IPS-NIHi11 (cell line): ENCODE data around the gene CNTNAP5.

Source experiments
- DNase-seq: peaks from one replicate; pipeline ENCODE4 v3.0.0; 2012; ENCODE audit warnings: mixed read lengths, low spot score

Gene CNTNAP5

GRCh38 chr2:124063596-124063995, 38.5 kb downstream of the CNTNAP5 start:
- DNase-seq: no peak

DNA sequence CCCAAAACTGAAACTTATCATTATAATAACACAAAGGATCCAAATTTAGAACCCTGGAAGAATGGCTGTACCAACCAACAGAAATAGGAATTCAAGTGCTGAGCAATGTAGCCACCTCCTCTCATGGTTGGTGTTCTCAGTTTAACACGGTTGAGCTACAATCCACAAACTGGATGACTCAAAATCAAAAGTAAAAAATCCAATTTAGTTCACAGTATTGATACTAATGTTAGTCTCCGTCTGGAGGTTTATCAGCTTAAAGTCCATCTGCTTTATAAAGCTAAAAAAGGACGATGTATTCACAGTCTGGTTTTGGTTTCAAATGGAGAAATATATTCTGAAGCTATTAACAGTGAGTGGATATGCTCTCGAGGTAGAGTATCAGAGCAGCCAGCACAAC, 40.5 kb downstream of the CNTNAP5 start:
- no peak for DNase-seq

- no peak for DNase-seq
Observed at GRCh38 chr2:124066776-124067175, 41.7 kb downstream of the CNTNAP5 start.

DNA sequence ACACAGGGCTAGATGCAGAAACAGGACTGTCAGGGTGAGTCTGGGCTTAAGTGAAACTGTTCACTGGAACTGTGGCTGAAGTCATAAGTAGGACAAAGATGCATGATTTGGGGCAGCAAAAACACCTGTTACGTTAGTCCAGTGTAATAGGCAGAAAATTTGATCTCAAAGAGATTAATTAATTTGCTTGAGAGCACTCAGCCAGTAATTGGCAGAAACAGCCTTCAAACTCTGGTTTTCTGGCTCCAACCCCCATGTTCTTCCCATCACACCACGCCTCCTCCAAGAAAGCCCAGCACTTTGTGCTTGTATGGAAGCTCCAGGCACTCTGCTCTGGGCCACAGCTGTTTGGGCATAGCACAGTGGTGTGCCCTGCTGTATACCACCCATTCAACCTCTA, 54.0 kb downstream of the CNTNAP5 start:
- DNase-seq: no peak

GRCh38 chr2:124080281-124081153, 55.4 kb downstream of the CNTNAP5 start:
- DNase-seq: no peak

DNA sequence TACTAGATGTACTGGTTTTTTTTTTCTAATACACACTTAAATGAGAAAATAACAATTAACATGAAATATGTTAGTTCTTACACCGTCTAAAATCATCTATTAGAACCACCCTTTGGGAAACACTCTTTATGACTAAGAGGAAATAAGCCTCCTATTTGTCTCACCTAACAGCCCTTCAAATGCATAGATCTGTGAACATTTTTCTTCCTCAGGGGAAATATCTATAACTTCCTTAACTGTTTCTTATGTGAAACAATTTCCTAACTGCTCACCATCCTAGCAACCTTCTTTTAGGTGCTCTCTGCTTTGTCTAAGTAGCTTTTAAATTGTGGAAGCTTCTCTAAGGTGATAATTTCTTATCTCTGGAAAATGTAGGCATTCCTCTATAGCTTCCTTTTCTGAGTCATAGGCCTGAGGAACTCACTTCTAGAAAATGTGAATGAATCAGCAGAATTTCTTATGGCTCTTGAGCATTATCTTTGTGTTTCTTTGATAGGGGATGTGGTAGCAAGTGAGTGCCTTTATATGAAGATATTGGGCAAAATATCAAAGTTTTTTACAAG, 56.1 kb downstream of the CNTNAP5 start:
- DNase-seq: no peak

GRCh38 chr2:124088616-124089015, 63.5 kb downstream of the CNTNAP5 start:
- no peak for DNase-seq

DNA sequence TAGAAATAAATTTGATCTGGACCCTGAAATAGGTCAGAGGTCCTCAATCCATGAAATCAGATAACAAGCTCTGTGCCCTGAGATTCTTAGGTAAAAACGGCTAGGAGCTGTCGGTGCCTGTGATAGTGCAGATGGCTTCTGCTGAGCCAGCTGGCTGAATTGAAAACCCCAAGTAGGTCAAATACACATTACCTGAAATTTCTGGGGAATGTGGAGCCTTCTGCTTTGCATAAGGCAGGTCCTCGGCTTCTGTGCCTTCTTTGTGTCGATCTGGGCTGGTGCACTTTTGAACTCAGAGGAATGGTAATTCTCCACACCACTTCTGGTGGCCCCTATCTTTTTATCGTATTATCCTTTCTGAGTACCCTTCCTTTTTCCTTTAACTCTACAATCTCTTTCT, 66.6 kb downstream of the CNTNAP5 start:
- no peak for DNase-seq

DNA sequence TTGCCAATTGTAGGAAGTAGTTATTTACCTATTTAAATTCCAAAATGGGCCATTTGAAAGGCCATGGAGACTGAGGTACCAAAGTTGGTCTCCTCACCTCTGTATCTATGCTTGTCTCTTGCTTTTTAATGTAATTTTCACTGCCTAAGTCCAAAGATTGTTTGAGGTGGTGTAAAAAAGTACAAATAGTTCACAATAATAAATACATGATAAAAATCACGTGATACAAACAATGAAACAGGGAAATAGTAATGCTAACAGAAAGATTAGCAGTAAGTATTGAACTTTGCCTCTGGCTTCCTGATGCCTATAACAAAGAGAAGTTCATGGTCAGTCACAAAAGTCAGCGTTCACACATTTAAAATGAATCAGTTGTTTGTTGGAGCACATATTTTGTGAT, 67.6 kb downstream of the CNTNAP5 start:
- no peak for DNase-seq

DNA sequence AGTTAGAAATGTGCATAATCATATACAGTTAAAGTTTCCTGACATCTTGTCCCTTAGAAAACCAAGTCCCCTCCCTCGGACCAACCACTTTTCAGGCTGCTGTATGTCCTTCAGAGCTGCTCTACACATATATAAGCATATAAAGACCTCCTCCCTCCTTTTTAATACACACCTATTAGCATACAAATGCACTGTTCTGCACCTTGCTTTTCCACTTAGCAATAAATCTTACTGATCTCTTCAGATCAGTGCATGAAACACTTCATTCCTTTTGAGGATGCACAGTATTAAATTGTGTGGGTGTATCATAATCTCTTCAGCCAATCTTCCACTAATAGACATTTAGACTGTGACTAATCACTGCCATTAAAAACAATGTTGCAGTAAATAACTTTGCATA, 79.8 kb downstream of the CNTNAP5 start:
- no peak for DNase-seq

DNA sequence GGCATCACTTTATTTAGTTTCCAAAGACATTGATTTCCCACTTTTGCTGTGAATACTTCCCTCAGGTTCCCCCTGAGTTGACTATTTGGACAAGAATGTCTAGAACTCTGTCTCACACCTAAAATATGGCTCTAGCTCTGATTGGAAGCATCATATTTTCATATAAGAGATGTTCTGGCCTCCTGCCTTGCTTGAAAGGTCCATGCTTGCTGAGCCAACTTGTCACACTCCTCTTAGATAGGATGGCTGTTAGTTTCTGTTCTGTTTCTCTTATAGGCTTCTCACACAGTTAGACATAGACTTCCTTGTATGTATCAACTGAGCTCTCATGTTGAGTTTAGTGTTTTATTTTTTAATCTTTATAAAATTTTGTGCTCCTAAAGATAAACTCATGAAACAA, 87.1 kb downstream of the CNTNAP5 start:
- DNase-seq: no peak

DNA sequence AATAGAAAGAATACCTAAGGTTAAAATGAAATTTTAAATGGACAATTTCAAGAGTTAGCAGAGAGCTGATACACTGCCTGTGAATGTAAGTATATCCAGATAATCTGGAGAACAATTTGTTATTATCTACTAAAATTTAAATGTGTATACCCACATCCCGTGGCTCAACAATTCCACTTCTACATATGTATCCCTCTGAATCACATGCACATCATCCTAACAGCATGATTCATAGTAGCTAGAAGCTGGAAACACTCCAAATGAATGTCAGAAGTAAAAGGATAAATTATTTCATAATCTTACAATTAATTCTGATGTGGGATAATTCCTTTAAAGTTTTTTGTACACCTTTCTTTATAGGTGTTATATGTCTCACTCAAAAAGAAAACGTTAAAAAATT, 87.9 kb downstream of the CNTNAP5 start:
- DNase-seq: no peak

DNA sequence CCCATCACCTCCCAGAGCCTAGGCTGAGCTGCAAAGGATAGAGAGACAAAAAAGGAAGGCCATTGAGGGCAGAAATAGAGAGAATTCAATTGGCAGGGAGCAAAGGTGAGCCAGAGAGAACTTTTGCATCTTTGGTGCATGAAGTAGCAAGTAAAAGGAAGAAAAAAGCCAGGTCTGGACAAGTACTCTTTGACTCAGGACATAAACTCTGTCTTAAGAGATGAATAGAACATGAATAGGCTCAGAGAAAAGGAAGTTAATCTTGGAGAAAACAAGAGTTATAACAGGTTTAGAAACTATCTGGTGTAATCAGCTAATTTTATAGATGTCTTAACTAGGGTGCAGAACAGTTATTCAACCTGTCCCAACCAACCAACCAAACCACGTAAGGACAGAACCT, 95.2 kb downstream of the CNTNAP5 start:
- no peak for DNase-seq

DNA sequence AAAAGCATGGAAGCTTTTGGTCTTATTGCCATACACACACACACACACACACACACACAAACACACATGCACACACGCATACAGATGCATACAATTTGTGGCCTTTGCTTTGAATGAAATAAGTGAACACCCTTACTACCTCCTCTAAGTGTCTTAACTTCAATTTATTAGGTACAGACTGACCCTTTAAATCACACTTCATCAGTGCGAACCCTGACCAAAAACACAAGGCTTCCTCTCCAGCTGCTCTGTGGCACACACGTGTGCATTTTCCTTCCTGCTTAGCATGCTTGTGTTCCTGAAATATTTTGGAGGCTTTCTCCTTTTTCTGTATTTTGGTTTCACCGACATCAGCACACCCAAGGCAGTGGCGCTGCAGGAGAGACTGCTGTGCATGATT, 96.0 kb downstream of the CNTNAP5 start:
- no peak for DNase-seq

DNA sequence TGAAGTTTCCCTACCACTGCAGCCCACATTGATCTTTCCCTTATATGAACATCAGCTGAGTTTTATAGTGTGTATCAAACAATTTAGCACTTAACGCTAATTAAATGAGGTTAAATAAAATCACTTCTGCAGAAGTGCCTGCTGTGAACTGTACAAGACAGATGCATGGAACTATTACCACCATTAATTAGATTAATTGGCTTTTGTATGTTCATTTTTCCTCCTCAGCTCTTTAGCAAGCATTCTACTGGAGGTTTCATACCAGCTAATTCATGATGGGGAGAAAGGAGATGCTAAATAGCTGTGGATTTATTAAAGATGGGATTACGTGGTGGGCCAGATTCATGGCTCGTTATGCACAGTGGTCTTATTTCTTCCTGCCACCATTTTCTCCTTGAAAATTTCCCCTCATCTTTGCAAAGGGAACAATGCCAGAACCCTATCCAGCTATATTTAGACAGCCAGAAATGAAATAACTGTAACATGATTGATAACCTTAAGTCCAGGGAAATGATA, 96.7 kb downstream of the CNTNAP5 start:
- DNase-seq: no peak

DNA sequence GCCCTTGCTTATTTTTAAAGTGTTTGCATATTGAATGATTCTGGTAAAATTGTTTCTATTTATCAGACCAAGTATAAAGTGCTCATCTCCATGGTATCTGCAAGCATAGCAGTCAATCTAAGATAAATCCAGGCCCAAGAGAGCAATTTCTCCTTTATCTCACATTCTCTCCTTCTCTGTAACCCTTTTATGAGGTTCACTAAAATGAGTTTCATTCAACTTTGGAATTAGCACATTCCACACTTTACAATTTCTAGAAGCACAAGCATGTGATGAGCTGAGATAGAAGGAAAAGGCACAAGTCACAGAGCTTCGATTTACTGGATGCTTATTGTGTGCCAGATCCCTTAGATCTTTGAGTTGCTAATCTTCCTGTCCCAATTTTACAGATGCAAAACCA, 97.3 kb downstream of the CNTNAP5 start:
- no peak for DNase-seq

GRCh38 chr2:124131276-124131675, 106.2 kb downstream of the CNTNAP5 start:
- DNase-seq: no peak

DNA sequence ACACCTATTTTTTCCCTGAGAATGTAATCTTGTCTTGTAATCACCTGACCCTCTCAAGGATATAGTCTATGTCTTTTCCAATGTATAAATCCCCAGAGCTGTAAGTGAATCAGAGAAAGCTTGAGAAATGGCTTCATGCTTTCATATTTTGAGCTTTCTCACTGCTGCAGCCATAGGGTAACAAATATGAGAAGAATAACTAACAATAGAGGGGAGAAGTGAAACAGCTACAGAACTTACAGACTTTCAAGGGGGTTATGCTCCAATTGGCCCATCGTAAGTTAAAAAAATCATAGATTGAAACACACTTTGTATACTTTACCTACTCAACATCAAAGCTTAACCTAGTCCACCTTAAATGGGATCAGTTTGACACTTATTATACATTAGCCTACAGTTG, 111.0 kb downstream of the CNTNAP5 start:
- no peak for DNase-seq

- no peak for DNase-seq
Observed at GRCh38 chr2:124138076-124138475, 113.0 kb downstream of the CNTNAP5 start.

- DNase-seq: no peak
Observed at GRCh38 chr2:124145982-124146381, 120.9 kb downstream of the CNTNAP5 start.

DNA sequence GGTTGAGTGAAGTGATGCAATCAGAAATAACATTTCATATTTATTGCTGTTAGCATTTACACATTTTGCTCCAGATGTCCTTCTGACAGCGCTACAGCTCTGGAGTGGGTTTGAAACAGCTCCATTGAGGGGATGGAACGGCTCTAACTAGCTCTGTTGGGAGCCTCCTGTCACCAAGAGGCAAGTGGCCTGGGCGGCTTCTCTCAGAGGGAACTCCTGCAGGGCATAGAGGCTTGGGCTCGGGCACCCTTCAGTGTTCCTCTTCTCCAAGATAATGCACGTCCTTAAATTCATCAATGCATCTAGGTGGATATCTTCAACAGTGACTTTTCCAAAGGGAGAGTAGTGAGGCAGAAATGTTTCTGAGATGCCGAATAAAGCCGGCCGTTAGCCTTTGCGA, 122.5 kb downstream of the CNTNAP5 start:
- no peak for DNase-seq

- DNase-seq: no peak
Observed at GRCh38 chr2:124149571-124149970, 124.5 kb downstream of the CNTNAP5 start.

GRCh38 chr2:124151691-124152090, 126.6 kb downstream of the CNTNAP5 start:
- DNase-seq: no peak

DNA sequence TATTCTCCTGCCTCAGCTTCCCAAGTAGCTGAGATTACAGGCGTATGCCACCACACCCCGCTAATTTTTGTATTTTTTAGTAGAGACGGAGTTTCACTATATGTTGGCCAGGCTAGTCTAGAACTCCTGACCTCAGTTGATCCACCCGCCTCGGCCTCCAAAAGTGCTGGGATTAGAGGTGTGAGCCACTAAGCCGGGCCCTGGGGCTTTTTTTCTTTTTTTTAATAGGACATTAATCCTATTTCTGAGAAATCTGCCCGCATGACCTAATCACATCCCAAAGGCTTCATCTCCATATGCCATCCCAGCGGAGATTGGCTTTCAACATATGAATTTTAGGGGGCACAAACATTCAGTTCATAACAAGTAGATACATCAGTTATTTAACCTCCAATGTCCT, 128.6 kb downstream of the CNTNAP5 start:
- DNase-seq: no peak
